Breast epithelium (tissue), 4 donors: Measurements from ENCODE around the gene LRRC8A. TPM values are rescaled to one million over a fixed set of nuclear protein-coding genes. Genes with fewer than 3 reads are reported as not detected.
A peak's percentile ranks its signal among the peaks of the same experiment; 100 is the strongest.
"Not testable (repeated sequence)": the region's sequence is repeated elsewhere in the genome, so short reads cannot be mapped to it uniquely, and the experiment has no call there.

Experiments
- DNase-seq, 2 donors: peaks; one replicate each; pipeline ENCODE4 v3.0.0-alpha.2; 2019; ENCODE audit warnings: low spot score in 2 of 2
- H3K27ac ChIP-seq, 2 donors: fragments of 200-600 bp; sonication (generic) in 1 of 2; one replicate each; pipeline ENCODE4 v1.5.1; 2016 to 2019; ENCODE audit warnings: mild to moderate bottlenecking in 1 of 2
- H3K27me3 ChIP-seq, 2 donors: fragments of 200-600 bp; sonication (generic) in 1 of 2; one replicate each; pipeline versions ENCODE4 v1.5.1 to v1.6.0; 2017 to 2019; ENCODE audit warnings: control low read depth in 1 of 2, mild to moderate bottlenecking in 1 of 2
- H3K36me3 ChIP-seq: fragments of 200-600 bp; one replicate; pipeline ENCODE4 v1.5.1; 2019
- H3K4me1 ChIP-seq, 2 donors: fragments of 200-600 bp; sonication (generic); one replicate each; pipeline ENCODE4 v1.5.1; 2016 to 2019; ENCODE audit warnings: control low read depth in 1 of 2
- H3K4me3 ChIP-seq, 3 donors: fragments of 200-600 bp; sonication (generic); 1 replicate in 2 of 3; 2 replicates in 1 of 3; pipeline ENCODE4 v1.5.1; 2016 to 2019; ENCODE audit warnings: mild to moderate bottlenecking in 3 of 3, moderate library complexity in 2 of 3
- H3K9me3 ChIP-seq, 2 donors: fragments of 200-600 bp; sonication (generic) in 1 of 2; one replicate each; pipeline ENCODE4 v1.5.1; 2016 to 2019; ENCODE audit warnings: control low read depth in 1 of 2
- POLR2A ChIP-seq: fragments of 450-650 bp; IDR thresholded peaks from one replicate; pipeline ENCODE4 v1.6.1; 2016; ENCODE audit warnings: antibody characterized with exemption, mild to moderate bottlenecking, moderate library complexity
- POLR2AphosphoS5 ChIP-seq, 3 donors: sonication (generic); formaldehyde crosslinking; IDR thresholded peaks; one replicate each; pipeline ENCODE4 v1.6.1; 2017; ENCODE audit warnings: antibody characterized with exemption in 3 of 3
- intact Hi-C: fragments of 100-400 bp; cut with DNase I; formaldehyde crosslinking; loops from one replicate; pipeline ENCODE4 v1.15.1; 2023; ENCODE audit warnings: low total_unique reads
- total RNA-seq, 3 donors: library from RNA; depleted of rRNA; stranded (reverse); fragments of >200 nt; gene quantifications; one replicate each; pipeline ENCODE4 v1.1.0, GENCODE V29; 2016
- TF ChIP-seq, protein P1 (sequence below), 3 donors: fragments of 450-650 bp; IDR thresholded peaks; one replicate each; pipeline ENCODE4 v1.5.1; 2016 to 2017; ENCODE audit warnings: antibody characterized with exemption in 3 of 3, mild to moderate bottlenecking in 3 of 3, moderate library complexity in 3 of 3

Gene LRRC8A
- total RNA-seq, 3 donors from 2014 or later, result 26.1 to 52.7 (median 40.6) TPM

DNA sequence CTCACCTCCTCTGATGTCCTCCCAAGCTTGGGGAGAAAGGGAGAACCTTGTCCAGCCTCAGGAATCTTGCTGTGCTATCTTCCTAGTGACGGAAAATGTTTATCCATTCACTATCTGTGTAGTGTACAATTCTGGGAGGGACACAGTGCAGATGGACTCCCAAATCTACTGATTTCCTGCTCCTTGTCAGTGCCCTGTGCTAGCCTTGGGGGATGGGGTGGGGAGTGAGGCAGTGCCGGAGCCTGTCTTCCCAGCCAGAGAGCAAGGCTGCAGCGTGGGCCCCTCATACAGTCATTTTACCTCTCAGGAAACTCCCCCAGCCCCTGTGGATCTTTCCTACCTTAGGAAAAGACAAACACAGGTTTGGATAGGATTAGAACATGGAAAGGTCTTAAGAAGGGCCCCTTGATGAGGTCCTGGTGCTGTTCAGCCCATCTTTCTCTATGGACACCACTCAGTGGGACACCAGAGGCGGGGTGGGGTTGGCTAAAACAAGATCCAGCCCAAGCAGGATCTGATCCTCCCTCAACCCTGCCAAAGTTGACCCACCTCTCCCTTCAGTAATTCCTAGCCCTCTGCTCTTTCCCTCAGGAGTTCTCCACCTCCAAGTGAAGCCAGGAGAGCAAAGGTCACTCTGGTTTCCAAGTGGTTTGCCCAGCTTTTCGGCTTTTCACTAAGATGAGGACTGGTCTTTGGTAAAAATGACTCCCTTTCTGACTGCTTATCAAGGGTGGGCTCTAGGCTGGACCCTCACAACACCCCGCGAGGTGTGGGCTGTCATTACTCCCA lies 62.1 kb downstream of the LRRC8A start:
- Histone ChIP-seq H3K4me1 (no peaks in the 10 kb centered on the region), H3K27ac (peak overlapping the region; percentile 45 to 57), H3K27me3 (no peaks in the 10 kb centered on the region), H3K36me3 (no peaks in the 10 kb centered on the region), H3K4me3 (no peak overlapping the region), H3K9me3 (no peaks in the 10 kb centered on the region)
- peak in 1 of 2 donors; percentile 5 for DNase-seq
- intact Hi-C loops, result loop anchor here (5.0 kb wide), 1 partner anchor 578 kb away; no protein-coding TSS in a partner anchor
- TF ChIP-seq POLR2A, result no peak
- TF ChIP-seq, protein P1, sequence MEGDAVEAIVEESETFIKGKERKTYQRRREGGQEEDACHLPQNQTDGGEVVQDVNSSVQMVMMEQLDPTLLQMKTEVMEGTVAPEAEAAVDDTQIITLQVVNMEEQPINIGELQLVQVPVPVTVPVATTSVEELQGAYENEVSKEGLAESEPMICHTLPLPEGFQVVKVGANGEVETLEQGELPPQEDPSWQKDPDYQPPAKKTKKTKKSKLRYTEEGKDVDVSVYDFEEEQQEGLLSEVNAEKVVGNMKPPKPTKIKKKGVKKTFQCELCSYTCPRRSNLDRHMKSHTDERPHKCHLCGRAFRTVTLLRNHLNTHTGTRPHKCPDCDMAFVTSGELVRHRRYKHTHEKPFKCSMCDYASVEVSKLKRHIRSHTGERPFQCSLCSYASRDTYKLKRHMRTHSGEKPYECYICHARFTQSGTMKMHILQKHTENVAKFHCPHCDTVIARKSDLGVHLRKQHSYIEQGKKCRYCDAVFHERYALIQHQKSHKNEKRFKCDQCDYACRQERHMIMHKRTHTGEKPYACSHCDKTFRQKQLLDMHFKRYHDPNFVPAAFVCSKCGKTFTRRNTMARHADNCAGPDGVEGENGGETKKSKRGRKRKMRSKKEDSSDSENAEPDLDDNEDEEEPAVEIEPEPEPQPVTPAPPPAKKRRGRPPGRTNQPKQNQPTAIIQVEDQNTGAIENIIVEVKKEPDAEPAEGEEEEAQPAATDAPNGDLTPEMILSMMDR (IDR thresholded peaks at IDR 0.05), result no peak
- no peak for TF ChIP-seq POLR2AphosphoS5 (IDR thresholded peaks at IDR 0.05)

DNA sequence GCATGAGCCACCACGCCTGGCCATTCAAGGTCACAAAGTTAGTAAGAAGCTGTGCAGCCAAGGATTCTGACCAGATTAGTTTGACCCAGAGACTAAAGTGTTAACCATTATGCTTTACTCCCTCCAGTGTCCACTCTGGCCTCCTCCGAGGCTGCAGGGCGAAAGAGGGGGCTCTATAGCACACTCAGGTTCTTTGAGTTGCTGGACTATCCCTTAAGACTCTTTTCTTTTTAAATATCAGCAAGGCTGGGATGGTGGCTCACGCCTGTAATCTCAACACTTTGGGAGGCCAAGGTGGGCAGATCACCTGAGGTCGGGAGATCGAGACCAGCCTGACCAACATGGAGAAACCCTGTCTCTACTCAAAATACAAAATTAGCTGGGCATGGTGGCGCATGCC lies 63.0 kb downstream of the LRRC8A start:
- H3K9me3 ChIP-seq, H3K36me3 ChIP-seq, H3K4me1 ChIP-seq, DNase-seq, H3K4me3 ChIP-seq, H3K27me3 ChIP-seq, H3K27ac ChIP-seq: not testable (repeated sequence)
- intact Hi-C loops, result loop anchor here (5.0 kb wide), 2 partner anchors 577 to 1133 kb away; no protein-coding TSS in a partner anchor

DNA sequence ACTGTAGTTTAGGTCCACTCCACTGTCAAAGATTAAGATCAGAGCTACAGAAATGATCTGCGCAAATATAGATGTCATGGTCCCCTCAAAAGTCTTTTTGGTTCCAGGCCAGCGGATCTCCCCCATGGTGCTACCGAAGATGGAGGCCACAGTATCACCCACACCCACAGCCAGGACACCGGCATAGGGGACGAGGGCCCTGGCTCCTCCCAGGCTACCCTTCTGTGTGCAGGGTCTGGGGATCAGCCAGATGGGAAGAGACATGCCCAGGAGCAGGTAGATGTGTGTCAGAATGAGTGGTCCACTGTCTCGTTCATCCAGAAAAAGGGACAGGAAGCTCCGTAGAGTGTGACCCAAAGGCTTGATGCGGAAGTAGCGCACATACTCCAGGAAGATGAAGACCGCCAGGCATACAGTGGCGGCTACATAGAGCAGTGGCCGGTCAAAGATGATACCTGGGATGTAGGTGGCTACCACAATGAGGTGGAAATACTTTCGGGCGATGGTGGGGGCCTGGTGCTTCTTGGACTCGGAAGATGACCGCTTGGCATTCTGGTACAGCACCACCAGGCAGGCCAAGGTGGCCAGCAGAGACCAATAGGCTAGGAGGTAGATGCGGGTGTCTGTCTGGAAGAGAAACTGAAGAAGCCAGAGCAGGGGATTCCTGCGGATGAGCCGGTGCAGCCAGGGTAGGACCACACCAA lies 64.0 kb downstream of the LRRC8A start:
- H3K27ac ChIP-seq, result no peak overlapping the region
- intact Hi-C loops, result loop anchor here (5.0 kb wide), 1 partner anchor 1134 kb away; no protein-coding TSS in a partner anchor
- H3K4me1 ChIP-seq, result no peaks in the 10 kb centered on the region
- H3K9me3 ChIP-seq, result no peaks in the 10 kb centered on the region
- DNase-seq, result peak; percentile 15 to 43
- H3K4me3 ChIP-seq, result peak overlapping the region in 1 of 3 donors; percentile 89
- TF ChIP-seq POLR2A, result no peak
- TF ChIP-seq, protein P1 (IDR thresholded peaks at IDR 0.05), result no peak
- no peak for TF ChIP-seq POLR2AphosphoS5 (IDR thresholded peaks at IDR 0.05)
- no peaks in the 10 kb centered on the region for H3K27me3 ChIP-seq
- no peaks in the 10 kb centered on the region for H3K36me3 ChIP-seq

DNA sequence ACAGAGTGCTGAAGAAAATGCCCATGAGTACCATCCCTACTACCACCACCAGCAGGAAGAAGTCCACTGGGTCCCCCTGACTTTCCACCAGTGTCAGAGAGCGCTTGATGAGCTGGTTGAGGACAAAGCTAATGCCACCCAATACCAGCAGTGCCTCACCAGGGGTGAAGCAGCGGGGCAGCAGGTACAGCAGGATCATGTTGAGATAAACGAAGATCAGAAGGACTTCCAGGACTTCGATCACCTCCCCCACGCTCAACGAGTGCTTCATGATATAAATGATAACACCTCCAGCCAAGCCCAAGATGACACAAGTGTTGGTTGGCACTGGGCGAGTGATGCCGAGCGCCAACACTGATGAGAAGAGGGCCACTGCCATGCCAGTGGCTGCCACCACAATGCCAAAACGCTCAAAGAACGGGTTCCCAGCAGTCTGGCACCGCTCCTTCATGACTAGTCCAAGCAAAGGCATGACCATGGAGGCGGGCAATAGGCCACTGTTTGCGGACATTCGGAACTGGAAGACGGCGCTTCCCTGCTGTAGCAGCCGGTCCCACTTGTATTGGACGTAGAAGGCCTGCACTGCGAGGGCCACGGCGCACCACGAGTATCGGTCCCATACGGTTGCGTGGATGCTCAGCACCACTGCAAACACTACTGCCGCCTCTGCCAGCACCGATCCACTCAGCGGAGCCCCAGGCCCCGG lies 64.8 kb downstream of the LRRC8A start:
- intact Hi-C loops, result loop anchor here (5.0 kb wide), 1 partner anchor 1134 kb away; no protein-coding TSS in a partner anchor
- H3K4me1 ChIP-seq, result no peaks in the 10 kb centered on the region

DNA sequence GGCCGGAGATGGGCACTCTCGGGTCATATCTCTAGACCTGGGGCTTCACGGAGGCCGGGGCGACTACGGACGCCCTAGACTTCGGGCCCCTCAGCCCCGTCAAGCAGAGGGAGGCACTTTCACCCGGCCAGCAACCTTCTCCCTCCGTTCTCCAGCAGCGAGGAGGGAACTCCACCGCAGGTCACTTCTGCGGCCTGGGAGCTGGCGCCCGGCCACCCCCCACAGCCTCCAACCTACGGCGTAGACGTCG lies 65.3 kb downstream of the LRRC8A start:
- no peaks in the 10 kb centered on the region for H3K9me3 ChIP-seq
- H3K36me3 ChIP-seq, result no peaks in the 10 kb centered on the region
- H3K27ac ChIP-seq, result peak overlapping the region; percentile 92 to 94
- peak overlapping the region; percentile 89 to 96 (median 94) for H3K4me3 ChIP-seq
- no peaks in the 10 kb centered on the region for H3K27me3 ChIP-seq
- DNase-seq, result no peak
- TF ChIP-seq, protein P1 (IDR thresholded peaks at IDR 0.05), result no peak
- TF ChIP-seq POLR2A (no peak), POLR2AphosphoS5 (IDR thresholded peaks at IDR 0.05) (no peak)
- no peaks in the 10 kb centered on the region for H3K4me1 ChIP-seq
- intact Hi-C loops, result loop anchor here (5.0 kb wide), 1 partner anchor 1135 kb away; no protein-coding TSS in a partner anchor

More for the DNA sequence above, 64.8 kb downstream of the LRRC8A start:
- TF ChIP-seq POLR2A (no peak), POLR2AphosphoS5 (IDR thresholded peaks at IDR 0.05) (no peak)
- TF ChIP-seq, protein P1 (IDR thresholded peaks at IDR 0.05), result no peak
- Histone ChIP-seq H3K27me3 (no peaks in the 10 kb centered on the region), H3K4me3 (peak overlapping the region; percentile 89 to 96 (median 94)), H3K27ac (peak overlapping the region; percentile 92 to 94), H3K9me3 (no peaks in the 10 kb centered on the region), H3K36me3 (no peaks in the 10 kb centered on the region)
- peak; percentile 30 to 50 for DNase-seq
